ENCODE data around the gene PRKCA.

- TF ChIP-seq CTCF (IDR thresholded peaks at IDR 0.05; ENCODE audit: extremely low read depth in 1 of 2, insufficient read depth in 1 of 2, low read depth in 1 of 2, low read length in 2 of 2) (no peak), POLR2A (IDR thresholded peaks at IDR 0.05; ENCODE audit: low read depth, low read length) (no peak), EZH2 (IDR thresholded peaks at IDR 0.05; ENCODE audit: borderline replicate concordance, low read depth, low read length, severe bottlenecking) (no peak), MAX (IDR thresholded peaks at IDR 0.05; ENCODE audit: insufficient read depth, insufficient read length) (no peak)
These were observed 353.0 kb downstream of the PRKCA start for GRCh38 chr17:66655461-66655860.

Measured in endothelial cell of umbilical vein (primary cell).